Activated naive CD8-positive, alpha-beta T cell treated with anti-CD3 and anti-CD28 coated beads for 36 hours (primary cell): Measurements from ENCODE around the gene NRCAM. TPM values are rescaled to one million over a fixed set of nuclear protein-coding genes. Genes with fewer than 3 reads are reported as not detected.
A peak's percentile ranks its signal among the peaks of the same experiment; 100 is the strongest.
"Not testable (repeated sequence)": the region's sequence is repeated elsewhere in the genome, so short reads cannot be mapped to it uniquely, and the experiment has no call there.

Experiments used
- DNase-seq: peaks from one replicate; pipeline ENCODE4 v3.0.0; 2021
- H3K27ac Mint-ChIP-seq: one replicate; pipeline ENCODE4 v1.8.0; 2022; ENCODE audit warnings: mild to moderate bottlenecking, moderate library complexity, mixed read lengths
- H3K27me3 Mint-ChIP-seq: one replicate; pipeline ENCODE4 v1.8.0; 2022; ENCODE audit warnings: mild to moderate bottlenecking, mixed read lengths
- H3K36me3 Mint-ChIP-seq: one replicate; pipeline ENCODE4 v1.8.0; 2021; ENCODE audit warnings: mild to moderate bottlenecking, mixed read lengths
- H3K4me1 Mint-ChIP-seq: one replicate; pipeline ENCODE4 v1.8.0; 2021; ENCODE audit warnings: mixed read lengths
- H3K4me3 Mint-ChIP-seq: one replicate; pipeline ENCODE4 v1.8.0; 2022; ENCODE audit warnings: mild to moderate bottlenecking, moderate library complexity, mixed read lengths
- H3K9me3 Mint-ChIP-seq: one replicate; pipeline ENCODE4 v1.8.0; 2022; ENCODE audit warnings: mixed read lengths
- total RNA-seq, 2 experiments: library from RNA; stranded (reverse); gene quantifications; one replicate each; pipeline ENCODE4 v1.2.3, GENCODE V29; 2021

Gene NRCAM
- total RNA-seq, 2 experiments from 2014 or later = 3.9 to 4.6 TPM

DNA sequence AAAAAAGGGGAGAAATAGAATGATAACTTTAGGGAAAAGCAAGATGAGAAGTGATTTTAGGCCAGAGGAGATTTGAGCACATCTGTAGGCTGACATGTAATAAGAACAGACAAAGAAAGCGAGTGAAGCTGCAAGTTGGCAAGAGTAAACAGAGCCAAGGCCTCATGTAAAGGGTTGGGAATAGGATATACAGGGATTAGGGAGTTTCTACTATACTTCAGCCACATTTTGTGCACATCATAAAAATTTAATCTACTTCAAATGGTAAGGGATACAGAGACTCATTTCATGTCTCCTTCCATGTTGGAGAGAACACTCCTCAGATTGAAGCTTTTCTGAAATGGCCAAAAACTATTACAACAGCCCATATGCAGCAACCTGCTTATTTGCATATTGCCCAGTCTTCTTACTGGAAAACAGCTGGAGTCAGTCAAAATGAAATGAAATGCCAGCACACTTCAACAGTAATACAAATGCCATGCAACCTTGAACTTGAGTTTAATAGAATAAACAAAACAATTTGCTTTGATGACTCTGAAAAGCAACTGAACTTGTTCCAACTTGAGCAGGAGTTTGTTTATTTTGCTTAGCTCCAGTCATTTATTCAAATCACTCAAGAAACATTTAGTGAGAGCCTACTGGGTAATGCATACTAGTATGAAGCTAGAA is 49.9 kb downstream of the NRCAM start:
- Mint-ChIP-seq H3K9me3 (no peaks in the 10 kb centered on the region), H3K27me3 (no peaks in the 10 kb centered on the region)

DNA sequence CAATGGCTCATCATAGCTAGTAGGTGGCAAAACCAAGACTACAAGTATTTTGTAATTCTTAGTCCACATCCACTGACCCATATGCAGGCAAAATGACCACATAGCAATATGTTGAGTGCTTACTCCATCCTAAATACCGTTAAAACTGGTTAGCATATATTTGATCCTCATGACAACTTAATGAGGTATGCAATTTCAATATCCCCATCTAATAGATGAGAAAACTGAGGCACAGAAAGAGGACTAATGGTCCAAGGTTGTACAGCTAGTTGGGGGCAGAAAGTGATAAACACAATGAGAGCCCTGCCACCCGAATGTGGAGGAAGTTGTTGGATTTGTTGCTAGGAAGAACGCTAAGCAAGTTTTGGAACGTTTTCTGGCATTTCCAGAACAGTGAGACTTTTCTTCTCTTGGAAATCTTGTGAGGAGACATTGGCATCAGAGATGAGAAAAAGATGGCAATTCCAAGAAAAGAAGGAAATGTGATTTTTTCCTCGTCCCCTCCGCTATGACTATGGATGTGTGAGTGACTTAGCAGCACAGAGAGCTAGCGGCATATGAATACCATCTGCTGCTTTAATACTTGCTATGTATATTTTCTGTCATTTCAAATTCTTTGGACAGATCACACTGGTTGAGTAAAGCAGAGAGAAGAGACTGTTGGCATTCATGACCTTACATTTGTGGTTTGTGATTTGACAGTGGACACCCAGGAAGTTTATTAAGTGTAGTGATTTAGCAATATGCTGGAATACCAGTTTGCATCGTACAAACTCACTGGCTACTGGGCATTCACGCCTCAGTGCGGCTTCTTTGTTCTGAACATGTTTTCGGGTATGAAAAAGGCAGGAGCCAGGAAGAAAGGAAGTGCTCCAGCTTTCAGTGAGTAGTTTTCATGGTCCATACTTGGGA is 51.5 kb downstream of the NRCAM start:
- DNase-seq = no peak
- no peaks in the 10 kb centered on the region for H3K9me3 Mint-ChIP-seq
- H3K27me3 Mint-ChIP-seq = no peaks in the 10 kb centered on the region
- H3K4me1 Mint-ChIP-seq = peaks cover 10% of the 10 kb centered on the region
- no peak overlapping the region for H3K4me3 Mint-ChIP-seq
- no peak overlapping the region for H3K27ac Mint-ChIP-seq
- no peaks in the 10 kb centered on the region for H3K36me3 Mint-ChIP-seq

More for the DNA sequence above, 49.9 kb downstream of the NRCAM start:
- Mint-ChIP-seq H3K27ac (no peak overlapping the region), H3K4me1 (peaks cover 8% of the 10 kb centered on the region), H3K36me3 (no peaks in the 10 kb centered on the region), H3K4me3 (no peak overlapping the region)
- DNase-seq = no peak

DNA sequence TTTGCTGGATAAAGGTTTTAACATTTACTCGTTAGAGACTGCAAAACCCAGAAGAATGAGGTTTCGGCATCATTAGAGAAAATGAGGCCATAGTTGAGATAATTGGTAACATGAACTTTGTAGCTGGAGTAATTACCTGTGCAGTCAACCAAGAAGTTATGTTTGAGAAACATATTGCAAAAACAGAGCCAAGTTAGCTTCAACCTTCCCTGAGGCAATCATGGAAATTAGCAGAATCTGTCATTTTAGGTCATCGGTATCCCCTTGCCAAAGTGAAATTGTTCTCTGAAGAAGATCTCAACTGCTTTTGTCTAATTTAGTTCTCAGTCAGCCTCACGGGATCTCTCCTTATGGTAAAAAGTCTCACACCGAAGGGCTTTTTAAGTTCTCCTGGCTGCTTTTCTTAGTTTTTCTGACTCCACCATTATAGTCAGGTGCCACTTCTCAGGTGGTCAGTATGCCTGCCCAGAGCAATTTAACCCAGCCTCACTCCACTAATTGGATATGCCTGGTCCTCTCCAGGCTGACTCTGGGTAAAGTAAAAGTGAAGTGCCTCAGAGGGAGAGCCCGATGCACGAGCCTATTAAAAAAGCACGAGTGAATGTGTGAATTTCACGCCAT is 52.5 kb downstream of the NRCAM start:
- no peaks in the 10 kb centered on the region for H3K9me3 Mint-ChIP-seq
- H3K4me1 Mint-ChIP-seq = peaks cover 10% of the 10 kb centered on the region
- no peak for DNase-seq
- no peak overlapping the region for H3K27ac Mint-ChIP-seq
- no peaks in the 10 kb centered on the region for H3K36me3 Mint-ChIP-seq
- H3K4me3 Mint-ChIP-seq = no peak overlapping the region
- no peaks in the 10 kb centered on the region for H3K27me3 Mint-ChIP-seq

DNA sequence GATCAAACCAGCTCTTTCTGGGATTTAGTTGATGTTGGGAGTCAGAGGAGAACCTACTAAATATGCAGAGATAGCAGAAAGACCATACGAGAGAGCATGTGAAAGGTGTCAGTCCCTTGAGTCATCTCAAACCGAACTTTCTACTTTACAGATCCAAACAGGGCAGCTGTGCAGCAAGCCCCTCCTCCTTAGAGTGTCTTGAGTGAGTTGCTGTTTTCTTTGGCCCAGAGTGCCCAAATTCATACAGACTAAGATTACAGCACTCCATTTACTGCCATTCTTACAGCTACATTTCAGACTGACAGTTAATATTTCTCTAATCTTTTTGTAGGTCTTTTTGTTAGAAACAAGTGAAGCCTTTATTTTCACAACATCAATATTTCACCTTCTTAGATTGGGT is 53.4 kb downstream of the NRCAM start:
- Mint-ChIP-seq H3K36me3 (peaks cover 3% of the 10 kb centered on the region), H3K27me3 (no peaks in the 10 kb centered on the region), H3K4me1 (peaks cover 10% of the 10 kb centered on the region), H3K4me3 (no peak overlapping the region), H3K9me3 (no peaks in the 10 kb centered on the region), H3K27ac (no peak overlapping the region)
- no peak for DNase-seq

DNA sequence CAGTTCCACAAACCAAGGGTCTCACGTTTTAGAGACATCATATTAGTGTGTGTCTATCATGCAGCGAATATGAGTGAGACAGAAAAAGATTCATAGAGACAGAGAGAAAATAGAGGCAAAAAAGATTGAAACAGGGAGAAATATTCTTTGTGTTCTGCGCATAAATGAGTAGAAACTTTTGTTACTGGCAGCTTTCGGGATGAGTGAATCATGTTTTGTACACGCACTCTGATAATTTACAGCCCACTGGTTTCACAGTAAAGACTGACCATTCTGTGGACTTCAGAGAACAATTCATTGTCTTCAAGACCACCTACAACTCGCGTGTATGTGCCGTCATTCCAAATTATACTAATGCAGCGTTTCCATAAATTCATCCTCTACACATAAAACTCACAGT is 60.2 kb downstream of the NRCAM start:
- Mint-ChIP-seq H3K4me3 (no peak overlapping the region), H3K4me1 (peaks cover 4% of the 10 kb centered on the region), H3K36me3 (peaks cover 7% of the 10 kb centered on the region), H3K27ac (no peak overlapping the region), H3K27me3 (no peaks in the 10 kb centered on the region), H3K9me3 (peaks cover 2% of the 10 kb centered on the region)
- DNase-seq = no peak

DNA sequence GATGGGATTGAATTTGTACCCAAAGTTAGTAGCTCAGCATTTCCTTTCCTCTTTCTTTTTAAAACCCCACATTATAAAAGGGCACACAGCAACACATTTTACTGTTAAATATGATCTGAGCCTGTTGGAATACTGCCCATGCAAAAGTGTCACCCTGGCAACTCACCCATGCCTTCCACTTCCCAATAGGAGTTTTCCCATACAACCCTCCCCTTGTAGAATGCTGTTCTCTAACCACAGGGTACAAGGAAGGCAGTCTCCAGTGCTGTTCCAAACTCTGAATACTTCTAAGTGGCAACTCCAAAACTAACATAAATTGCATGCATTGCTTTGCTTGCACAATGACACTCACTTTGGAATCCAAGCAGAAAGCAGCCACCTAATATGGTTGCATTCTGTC is 60.8 kb downstream of the NRCAM start:
- peaks cover 4% of the 10 kb centered on the region for H3K4me1 Mint-ChIP-seq
- H3K27me3 Mint-ChIP-seq = no peaks in the 10 kb centered on the region
- peaks cover 3% of the 10 kb centered on the region for H3K9me3 Mint-ChIP-seq
- no peak overlapping the region for H3K27ac Mint-ChIP-seq
- DNase-seq = no peak
- H3K4me3 Mint-ChIP-seq = no peak overlapping the region
- peaks cover 7% of the 10 kb centered on the region for H3K36me3 Mint-ChIP-seq

DNA sequence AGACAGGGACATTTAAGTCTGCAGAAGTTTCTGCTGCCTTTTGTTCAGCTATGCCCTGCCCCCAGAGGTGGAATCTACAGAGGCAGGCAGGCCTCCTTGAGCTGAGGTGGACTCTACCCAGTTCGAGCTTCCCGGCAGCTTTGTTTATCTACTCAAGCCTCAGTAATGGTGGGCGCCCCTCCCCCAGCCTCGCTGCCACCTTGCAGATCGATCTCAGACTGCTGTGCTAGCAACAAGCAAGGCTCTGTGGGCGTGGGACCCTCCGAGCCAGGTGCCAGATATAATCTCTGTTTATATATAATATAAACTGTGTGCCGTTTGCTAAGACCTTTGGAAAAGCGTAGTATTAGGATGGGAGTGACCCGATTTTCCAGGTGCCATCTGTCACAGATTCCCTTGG is 63.1 kb downstream of the NRCAM start:
- H3K36me3 Mint-ChIP-seq = not testable (repeated sequence)

DNA sequence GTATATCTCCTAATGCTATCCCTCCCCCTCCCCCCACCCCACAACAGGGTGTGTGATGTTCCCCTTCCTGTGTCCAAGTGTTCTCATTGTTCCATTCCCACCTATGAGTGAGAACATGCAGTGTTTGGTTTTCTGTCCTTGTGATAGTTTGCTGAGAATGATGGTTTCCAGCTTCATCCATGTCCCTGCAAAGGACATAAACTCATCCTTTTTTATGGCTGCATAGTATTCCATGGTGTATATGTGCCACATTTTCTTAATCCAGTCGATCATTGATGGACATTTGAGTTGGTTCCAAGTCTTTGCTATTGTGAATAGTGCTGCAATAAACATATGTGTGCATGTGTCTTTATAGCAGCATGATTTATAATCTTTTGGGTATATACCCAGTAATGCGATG is 68.5 kb downstream of the NRCAM start:
- peaks cover 25% of the 10 kb centered on the region for H3K4me1 Mint-ChIP-seq
- not testable (repeated sequence) for H3K27me3 Mint-ChIP-seq, H3K4me3 Mint-ChIP-seq, H3K36me3 Mint-ChIP-seq, H3K27ac Mint-ChIP-seq, DNase-seq
- peaks cover 13% of the 10 kb centered on the region for H3K9me3 Mint-ChIP-seq

More for the DNA sequence above, 63.1 kb downstream of the NRCAM start:
- H3K27me3 Mint-ChIP-seq, DNase-seq, H3K4me1 Mint-ChIP-seq, H3K27ac Mint-ChIP-seq, H3K4me3 Mint-ChIP-seq: not testable (repeated sequence)
- peaks cover 12% of the 10 kb centered on the region for H3K9me3 Mint-ChIP-seq

DNA sequence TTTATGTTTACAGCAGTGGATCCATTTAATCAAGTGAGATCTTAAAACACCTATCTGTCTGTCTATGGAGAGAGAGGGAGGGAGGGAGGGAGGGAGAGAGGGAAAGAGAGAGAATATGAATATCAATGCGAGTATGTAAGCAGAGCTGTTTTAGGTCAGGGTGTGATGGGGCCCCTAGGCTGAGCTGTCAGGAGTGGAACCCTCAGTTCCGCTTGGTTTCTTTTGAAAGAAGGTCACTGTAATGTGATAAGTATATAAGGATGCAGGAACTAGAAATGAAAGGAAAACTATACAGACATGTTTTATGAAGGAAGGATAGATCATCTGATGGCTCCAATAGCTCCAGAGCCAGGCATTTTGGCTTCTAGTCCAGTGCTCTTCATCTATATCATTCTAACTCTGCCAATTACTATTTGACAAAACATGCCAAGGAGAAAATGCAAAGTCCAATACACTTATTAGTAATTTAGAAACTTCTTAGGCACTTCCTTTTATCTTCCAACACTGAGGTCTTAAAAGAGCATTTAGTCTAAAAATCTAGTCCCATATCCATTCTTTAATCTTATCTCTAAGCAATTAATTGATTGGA is 70.3 kb downstream of the NRCAM start:
- Mint-ChIP-seq H3K36me3 (peaks cover 4% of the 10 kb centered on the region), H3K4me1 (peaks cover 30% of the 10 kb centered on the region), H3K4me3 (no peak overlapping the region), H3K27me3 (no peaks in the 10 kb centered on the region), H3K9me3 (peaks cover 11% of the 10 kb centered on the region), H3K27ac (peak overlapping the region; percentile 67)
- no peak for DNase-seq

DNA sequence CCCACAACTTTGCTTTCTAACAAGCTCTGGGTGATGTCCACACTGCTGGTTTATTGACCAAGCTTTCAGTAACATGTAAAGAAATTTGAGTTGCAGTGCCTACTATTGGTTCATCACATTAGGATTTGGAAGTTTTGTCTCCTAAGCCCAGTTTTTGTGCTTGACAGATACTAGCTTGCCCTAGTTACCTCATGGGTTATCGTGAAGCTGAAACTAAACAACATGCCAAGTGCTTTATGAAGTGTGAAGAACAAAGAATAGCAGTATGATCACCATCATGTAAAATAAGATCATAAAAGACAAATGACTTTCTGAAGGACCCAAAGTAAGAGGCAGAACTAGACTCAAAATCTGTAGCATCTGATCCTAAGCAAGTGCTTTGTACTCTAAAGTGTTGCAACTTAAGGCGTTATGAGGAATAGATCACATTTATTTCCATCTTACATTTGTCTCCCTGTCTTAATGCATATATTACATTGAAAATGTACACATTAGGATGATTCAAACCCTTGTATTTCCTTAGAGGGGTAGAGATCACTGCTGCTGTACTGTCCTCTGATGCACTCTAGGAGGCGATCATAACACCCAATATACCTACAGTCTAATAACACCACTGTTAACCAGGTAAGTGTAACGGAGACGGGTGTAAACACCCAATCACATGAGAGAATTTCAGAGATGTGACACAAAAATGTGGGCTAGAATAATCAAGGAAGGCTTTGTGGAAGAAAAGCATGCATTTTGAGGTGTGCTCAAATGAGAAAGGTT is 71.3 kb downstream of the NRCAM start:
- Mint-ChIP-seq H3K27ac (no peak overlapping the region), H3K4me1 (peaks cover 33% of the 10 kb centered on the region)

DNA sequence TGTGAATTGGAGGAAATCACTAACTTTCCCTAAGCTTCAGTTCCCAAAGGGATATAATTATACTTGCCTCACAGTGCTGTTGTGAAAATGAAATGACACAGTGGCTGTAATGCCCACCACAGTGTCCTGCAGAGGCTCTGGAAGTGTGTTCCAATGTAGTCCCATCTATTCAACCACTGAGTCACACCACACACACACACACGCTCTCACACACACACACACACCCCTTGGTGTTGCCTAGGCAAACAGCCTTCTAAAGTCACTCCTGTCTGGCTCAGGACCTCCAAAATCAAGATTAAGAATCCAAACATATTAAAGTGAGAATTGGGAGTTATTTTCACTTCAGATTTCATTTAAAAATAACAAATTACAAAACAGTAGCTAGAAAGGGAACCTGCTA is 73.3 kb downstream of the NRCAM start:
- Mint-ChIP-seq H3K27ac (no peak overlapping the region), H3K4me1 (peaks cover 39% of the 10 kb centered on the region), H3K27me3 (no peaks in the 10 kb centered on the region), H3K36me3 (peaks cover 2% of the 10 kb centered on the region), H3K4me3 (no peak overlapping the region), H3K9me3 (no peaks in the 10 kb centered on the region)
- DNase-seq = no peak

More for the DNA sequence above, 71.3 kb downstream of the NRCAM start:
- DNase-seq = no peak
- peaks cover 6% of the 10 kb centered on the region for H3K9me3 Mint-ChIP-seq
- H3K4me3 Mint-ChIP-seq = no peak overlapping the region
- H3K36me3 Mint-ChIP-seq = peaks cover 4% of the 10 kb centered on the region
- no peaks in the 10 kb centered on the region for H3K27me3 Mint-ChIP-seq

DNA sequence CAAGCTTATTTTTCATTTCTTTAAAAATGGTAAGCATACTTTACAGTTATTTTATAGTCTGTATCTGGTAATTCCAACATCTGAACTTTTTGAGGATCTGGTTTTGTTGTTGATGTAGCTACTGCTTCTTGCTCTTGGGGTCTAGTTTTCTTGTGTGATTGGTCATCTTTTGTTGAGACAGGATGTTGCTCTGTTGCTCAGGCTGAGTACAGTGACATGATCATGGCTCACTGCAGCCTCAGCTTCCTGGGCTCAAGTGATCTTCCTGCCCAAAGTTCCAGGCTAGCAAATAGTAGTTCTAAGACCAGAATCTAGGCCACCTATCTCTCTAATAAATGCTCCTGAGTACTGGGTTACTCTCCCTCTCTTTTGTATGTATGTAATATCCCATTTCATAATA is 75.7 kb downstream of the NRCAM start:
- Mint-ChIP-seq H3K4me3 (no peak overlapping the region), H3K4me1 (peaks cover 29% of the 10 kb centered on the region), H3K27ac (no peak overlapping the region), H3K9me3 (no peaks in the 10 kb centered on the region), H3K36me3 (peaks cover 1% of the 10 kb centered on the region), H3K27me3 (no peaks in the 10 kb centered on the region)
- DNase-seq = no peak

DNA sequence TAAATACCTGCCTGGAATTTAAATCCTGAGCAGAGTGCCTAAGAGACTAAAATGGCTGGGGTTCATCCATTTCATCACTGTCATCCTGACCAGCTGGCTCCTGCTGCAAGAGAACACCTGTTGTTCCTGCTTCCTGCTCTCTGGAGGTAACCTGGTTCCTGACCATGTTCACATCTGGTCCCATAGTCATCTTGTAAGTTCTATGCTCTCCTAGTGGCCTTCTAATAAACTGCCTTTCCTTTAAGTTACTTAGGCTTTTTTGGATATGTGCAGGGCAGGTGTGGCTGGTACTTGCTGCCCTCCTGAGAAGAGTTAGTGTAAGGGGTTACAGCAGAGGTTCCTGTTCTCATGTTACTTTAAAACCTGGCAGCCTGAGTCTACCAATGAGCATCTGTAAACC is 80.0 kb downstream of the NRCAM start:
- Mint-ChIP-seq H3K9me3 (peaks cover 6% of the 10 kb centered on the region), H3K4me3 (no peak overlapping the region), H3K27ac (no peak overlapping the region)

DNA sequence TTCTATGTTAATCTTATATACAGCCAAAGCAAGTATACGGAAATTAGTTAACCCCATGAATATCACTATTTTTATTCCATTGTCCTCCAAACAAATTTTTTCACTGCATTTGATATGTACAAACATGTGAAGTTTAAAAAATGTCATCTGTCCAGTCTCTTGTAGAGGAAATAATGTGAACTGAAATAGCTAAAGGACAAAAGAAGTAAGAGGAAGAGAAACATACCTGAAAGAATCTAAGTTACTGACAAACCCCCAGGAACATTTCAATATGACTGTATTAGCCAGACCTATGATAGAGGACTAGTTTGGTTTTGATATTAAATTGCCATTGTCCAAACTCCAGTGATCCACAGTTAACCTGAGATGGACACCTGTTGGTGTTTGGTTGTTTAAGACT is 80.6 kb downstream of the NRCAM start:
- DNase-seq = no peak
- Mint-ChIP-seq H3K27ac (no peak overlapping the region), H3K4me3 (no peak overlapping the region), H3K9me3 (peaks cover 6% of the 10 kb centered on the region), H3K4me1 (peaks cover 26% of the 10 kb centered on the region), H3K36me3 (peaks cover 14% of the 10 kb centered on the region), H3K27me3 (no peaks in the 10 kb centered on the region)

More for the DNA sequence above, 80.0 kb downstream of the NRCAM start:
- no peak for DNase-seq
- Mint-ChIP-seq H3K4me1 (peaks cover 23% of the 10 kb centered on the region), H3K27me3 (no peaks in the 10 kb centered on the region), H3K36me3 (peaks cover 12% of the 10 kb centered on the region)
